ENCODE data around the gene PRR5L. TPM values are rescaled to one million over a fixed set of nuclear protein-coding genes. Genes with fewer than 3 reads are reported as not detected.
A peak's percentile ranks its signal among the peaks of the same experiment; 100 is the strongest.

The PRR5L gene
- polyA plus RNA-seq, 10 donors = 6.1 to 11.3 (median 7.4) TPM

DNA sequence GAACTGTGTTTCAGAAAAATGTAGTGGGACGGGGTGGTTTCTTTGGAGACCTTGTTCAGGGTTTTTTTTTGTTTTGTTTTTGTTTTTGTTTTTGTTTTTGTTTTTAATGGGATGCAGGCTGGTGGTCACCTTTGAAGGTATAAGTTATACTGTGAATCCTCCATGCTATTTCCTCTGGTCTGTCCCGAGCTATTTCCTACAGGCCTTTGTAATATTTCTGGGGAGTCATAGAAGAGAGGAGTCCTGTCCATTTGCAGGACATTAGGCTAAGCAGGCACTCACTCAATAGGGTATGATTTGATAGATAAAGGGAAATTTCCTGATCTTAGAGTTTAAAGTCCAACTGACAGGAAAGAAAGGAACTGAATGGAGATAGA lies 136.0 kb downstream of the PRR5L start:
- no peak for DNase-seq

DNA sequence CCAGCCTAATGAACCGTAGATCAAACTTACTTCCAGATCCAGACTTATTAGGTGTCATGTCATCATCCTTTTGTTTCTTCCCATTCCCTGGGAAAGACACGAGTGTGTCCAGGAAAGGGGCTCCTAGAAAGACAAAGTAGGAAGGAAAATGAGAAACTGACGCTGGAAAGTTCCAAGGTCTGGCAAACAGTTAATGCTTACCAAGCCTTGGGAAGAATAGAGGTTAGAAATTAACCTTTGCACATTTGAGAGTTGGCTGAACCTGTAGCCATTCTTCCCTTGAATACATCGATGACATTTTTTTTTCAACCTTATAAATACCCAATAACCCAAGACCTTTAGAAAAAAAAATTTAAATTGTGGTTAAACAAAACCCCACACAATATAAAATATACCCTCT lies 136.7 kb downstream of the PRR5L start:
- no peak for DNase-seq

DNA sequence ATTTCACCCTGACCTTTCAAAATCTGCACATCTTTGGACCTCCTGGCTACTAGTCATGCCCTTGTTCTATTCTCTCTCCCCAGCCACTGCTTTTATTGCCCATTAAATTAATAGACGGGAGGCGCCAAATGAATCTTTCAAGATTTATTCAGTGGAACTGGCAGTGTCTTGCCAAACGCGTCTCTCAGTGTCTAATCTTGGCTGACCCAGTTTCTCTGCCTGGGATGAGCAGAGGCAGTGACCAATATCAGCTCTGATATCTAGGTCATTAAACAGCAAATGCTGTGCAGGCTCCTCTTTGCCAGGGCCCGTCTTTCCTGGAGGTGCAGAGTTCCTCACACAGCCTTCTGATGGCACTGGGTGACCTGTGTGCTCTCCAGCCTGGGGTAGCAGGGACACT lies 140.0 kb downstream of the PRR5L start:
- DNase-seq = no peak

DNA sequence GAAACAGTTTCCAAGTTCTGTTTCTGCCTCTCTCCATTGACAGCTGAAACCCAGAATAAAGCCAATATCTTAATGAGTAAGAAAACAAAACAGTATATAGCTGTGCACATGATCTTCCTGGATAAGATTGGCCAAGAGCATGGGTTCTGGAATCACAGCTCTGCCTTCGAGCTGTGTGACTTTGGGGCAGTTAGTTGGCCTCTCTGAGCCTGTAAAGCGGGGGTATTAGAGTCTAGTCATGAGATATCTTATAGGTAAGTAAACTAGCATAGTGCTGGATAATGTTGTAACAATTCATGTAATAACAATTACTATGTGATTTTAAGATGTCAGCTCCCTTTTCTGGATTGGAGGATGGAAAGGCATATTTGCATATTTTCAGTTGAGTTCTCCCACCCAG lies 140.5 kb downstream of the PRR5L start:
- no peak for DNase-seq

DNA sequence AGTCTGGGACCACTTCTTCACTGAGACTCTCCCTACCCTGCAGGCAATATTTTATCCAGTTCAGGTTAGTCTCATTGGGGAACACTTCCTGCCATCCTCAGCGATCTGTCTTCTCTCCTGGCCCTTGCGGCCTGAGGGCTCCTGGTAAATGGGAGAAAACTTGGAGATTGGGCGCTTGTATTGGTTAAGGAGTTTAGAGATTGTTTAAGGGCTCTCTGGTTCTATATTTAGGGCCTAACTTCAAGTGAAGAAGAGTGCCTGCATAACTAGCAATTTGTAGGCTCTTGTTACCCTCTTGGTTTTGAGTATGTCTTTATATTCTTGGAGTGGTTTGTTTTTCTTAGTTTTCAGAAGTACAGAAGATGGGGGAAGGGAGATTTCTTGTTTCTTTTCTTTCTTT lies 141.3 kb downstream of the PRR5L start:
- DNase-seq = no peak

DNA sequence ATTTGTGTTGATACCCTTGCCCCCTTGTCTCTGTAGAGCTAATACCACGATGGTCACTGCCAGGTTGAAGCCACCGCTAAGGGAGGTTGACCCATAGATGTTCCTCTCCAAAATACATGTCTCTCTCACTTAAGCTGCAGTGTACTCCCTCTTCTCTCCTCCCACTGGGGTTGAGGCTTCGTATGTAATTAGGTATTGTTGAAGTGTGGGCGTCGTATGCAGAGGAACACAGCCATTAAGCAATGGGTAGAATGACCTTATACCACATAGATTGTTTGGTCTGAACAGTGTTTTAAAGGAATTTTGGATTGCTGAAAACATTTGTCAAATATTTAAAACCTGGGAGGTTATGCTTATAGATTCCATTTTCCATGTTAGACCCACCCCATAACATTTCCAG lies 142.0 kb downstream of the PRR5L start:
- DNase-seq = no peak

DNA sequence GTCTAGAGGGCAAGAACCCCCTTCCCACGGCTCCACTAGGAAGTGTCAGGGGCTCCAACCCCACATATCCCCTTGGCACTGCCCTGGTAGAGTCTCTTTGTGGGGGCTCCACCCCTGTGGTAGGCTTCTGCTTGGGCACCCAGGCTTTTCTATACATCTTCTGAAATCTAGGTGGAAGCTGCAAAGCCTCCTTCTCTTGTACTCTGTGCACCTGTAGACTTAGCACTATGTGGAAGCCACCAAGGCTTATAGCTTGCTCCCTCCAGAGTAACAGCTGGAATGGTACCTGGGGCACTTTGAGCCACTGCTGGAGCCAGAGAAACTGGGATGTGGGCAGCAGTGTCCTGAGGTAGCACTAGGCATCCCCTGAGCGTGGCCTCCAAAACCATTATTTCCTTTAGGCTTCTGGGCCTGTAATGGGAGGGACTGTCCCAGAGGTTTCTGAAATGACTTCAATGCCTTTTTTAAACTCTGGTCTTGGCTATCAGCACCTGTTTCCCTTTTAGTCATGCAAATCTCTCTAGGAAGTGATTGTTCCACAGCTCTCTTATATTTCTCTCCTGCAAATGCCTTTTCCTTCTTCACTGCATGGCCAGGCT lies 145.6 kb downstream of the PRR5L start:
- DNase-seq = no peak

DNA sequence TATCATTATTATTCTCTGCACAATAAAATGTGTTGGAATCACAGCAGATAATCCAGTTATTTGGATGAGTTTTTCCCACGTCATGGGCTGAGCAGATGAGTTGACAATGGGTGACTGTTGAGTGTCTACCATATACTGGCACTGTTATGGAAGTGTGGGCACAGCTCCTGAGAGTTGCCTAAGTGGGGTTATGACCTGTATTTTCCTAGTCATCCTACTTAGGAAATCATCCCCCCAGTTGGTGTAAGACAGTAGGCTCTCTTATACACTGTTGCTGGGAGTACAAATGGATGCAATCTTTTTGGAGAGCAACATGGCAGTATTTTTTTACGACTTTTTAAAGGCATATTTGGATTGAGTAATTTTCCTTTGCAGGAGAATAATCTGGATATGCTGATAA lies 147.6 kb downstream of the PRR5L start:
- DNase-seq = no peak

DNA sequence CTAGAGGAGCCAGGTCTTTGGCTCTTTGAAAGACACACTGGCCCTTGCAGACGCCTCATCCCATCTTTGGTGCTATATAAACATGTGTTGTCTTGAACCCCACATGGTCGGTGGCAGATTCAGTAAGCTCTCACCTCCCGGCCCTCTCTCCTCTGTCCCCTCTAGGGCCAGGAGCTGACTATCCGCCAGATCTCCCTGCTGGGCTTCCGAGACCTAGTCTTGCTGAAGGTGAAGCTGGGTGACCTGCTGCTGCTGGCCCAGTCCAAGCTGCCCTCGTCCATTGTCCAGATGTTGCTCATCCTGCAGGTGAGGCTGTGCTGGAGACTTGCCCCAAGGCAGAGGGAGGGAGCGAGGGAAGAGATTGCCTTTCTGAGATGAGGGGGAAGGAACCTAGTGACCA lies 150.0 kb downstream of the PRR5L start:
- DNase-seq = no peak

DNA sequence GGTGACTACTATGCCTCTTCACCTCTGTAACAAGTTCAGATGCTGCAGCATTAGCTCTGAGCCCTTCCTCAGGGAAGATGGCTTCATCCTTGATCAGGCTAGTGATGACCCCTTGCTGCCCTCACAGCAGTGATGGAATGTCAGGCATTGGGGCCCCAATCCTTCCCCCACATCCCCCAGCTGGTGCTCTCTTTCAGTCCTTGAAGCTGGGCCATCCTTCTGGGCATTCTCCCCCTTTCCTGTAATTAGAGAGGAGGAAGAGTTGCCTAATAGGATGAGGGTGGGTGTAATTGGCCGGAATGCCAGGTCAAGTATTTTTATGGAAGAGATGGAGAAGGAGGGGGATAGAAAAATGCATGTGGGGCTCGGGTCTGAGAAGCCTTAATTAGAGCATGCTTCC lies 151.4 kb downstream of the PRR5L start:
- DNase-seq = no peak

DNA sequence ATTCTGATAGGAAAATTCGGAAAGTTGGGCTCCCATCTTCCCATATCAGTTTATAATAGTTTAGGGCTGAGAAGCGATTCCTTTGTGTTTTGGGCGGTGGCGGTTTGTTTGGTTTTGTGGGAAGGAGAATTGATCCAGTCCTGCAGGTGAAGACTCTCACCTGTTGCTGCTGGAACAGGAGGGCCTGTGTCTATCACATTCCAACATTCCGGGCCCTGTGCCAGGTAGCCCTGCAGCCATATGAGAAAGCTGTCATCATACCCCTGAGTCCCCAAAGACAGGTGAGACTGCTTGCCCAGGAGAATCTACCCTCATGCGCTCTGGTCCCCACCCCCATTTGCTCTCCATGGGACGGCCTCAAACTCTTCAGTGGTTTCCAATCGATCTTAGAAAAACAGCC lies 151.9 kb downstream of the PRR5L start:
- DNase-seq = no peak

DNA sequence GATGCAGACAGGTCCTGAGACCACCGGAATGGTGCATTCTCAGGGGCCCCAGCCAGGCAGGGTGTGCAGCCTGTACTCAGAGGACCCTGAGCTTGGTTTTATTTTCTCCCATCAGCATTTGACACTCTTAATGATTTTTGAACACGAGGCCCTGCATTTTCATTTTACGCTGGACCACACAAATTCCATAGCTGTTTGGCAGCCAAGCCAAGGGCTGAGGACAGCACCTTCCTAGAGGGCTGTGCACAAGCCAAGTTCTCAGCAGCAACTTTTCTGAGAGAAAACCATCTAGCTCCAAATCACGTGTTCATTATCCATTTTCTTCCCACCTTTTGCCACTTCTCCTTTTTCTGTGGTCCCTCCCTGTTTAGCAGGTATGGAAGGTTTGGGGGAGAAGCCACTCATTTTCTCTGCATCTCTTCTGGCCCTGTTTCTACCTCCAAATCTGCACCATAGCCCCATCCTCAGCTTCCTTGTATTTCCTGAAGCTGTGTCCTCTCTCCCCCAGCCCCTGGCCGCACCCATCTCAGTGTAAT lies 153.5 kb downstream of the PRR5L start:
- DNase-seq = no peak

DNA sequence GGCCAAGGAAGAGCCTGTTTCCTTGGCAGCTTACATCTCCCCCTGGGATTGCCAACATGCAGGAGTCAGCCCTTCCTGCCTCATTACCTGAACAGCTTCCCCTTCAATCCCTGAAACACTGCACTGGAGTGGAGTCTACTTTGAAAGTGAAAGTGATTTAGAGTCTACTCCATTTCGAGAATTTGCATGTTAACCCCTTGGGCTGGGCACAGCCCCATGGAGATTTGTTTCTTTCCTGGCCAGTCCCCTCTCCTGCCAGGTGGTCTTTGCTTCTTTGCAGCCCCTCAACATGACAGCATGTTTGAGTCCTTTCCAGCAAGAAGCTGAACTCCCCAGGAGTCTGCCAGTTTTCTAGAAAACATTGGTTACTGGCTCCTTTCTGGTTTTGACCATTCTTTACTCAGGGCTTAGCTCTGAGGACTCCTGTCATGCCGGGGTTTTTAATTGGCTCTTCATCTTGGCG lies 154.1 kb downstream of the PRR5L start:
- DNase-seq = no peak

DNA sequence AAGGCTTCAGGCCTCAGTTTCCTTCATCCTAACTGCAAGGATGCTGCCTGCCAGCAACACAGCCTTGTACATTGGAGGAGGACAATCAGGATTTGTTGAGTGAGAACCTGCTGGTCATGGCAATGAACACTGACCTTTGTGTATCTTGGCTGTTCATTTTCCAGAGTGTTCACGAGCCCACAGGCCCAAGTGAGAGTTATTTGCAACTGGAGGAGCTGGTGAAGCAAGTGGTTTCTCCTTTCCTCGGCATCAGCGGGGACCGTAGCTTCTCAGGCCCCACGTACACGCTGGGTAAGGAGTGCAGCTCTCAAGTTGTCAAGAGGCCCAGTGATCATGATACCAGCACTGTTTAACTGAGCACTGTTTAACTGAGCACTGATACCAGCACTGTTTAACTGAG lies 155.0 kb downstream of the PRR5L start:
- no peak for DNase-seq

DNA sequence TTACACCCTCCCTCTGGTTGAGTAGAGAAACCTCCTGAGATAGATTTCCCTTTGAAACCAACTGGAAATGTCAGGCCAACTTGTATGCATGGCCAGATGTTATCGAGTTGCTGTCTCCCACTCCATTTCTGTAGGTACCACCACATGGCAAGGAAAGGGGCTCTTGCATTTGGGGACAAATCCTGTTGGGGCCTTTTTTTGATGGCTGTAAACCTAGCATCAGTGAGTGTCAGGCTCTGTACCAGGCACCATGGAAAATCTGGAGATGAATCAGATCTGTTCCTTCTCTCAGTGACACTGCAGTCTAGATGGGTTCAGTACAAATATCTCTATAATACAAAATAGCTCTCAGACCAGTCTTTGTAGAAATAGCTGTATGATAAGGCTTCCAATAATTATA lies 155.6 kb downstream of the PRR5L start:
- DNase-seq = no peak

DNA sequence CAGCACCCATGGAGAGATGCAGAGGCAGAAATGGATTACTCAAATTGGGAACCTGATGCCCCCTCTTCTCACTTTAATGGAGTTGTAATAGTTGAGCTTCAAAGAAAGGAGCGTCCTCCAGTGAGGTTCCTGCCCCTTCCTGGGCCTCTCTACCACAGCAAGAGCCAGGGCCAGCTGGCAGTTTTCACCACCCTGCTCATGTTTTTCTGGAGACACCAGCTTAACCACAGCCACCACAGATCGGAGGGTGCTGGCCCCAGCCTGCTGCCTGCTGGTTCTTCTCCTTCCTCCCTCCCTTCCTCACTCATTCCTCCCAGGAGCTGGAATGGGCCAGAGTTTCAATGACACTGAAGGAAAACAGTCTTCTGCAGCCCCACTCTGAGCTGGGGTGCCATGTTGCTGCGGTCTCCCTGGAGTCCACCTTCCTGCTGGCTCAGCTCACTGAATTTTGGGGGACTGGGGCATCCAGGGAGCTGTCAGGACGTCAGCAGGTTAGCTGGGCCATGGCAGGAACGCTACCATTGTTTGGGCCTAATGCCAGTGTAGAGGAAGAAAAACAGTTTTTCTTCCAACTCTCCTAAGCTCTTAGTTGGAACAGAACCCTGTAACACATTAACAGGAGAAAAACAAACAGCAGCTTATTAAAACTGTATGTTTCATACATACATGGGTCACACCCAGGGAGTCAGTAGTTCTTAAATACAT lies 156.3 kb downstream of the PRR5L start:
- DNase-seq = no peak

DNA sequence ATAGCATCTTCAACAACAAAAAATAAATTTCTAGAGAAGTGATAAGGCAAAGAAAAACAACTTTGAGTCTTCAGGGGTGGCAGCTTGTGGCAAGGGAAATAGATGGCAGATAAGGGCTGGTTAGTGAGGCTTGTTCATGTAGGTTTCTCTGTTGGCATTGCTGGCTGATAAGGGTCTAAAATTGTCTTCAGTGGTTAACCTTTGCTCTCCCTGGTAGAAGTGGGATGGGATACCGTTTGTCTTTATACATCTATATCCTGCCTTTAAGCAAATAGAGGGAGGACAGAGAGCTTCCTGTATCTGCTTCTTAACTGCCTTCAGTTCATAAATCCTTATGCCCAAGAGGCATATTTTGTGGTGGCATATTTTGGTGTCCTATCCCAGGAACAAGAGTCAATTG lies 156.9 kb downstream of the PRR5L start:
- no peak for DNase-seq

DNA sequence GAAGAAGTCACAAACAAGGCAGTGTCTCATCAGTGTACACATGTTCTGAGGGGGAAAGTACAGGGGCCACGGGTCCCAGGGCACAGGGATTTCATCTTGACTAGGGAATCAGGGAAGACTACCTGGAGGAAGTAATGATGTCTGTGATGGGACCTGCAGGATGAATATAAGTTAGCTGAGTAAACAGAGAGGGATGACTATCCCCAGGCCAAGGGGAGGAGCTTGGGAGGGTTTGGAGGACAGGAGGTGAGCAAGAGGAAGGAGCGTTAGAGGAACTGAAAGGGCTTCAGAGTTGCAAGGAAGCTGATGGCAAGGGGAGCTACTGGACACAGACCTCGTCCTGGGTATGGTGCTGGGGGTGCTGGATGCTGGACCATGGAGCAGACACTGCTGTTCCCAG lies 157.6 kb downstream of the PRR5L start:
- no peak for DNase-seq

DNA sequence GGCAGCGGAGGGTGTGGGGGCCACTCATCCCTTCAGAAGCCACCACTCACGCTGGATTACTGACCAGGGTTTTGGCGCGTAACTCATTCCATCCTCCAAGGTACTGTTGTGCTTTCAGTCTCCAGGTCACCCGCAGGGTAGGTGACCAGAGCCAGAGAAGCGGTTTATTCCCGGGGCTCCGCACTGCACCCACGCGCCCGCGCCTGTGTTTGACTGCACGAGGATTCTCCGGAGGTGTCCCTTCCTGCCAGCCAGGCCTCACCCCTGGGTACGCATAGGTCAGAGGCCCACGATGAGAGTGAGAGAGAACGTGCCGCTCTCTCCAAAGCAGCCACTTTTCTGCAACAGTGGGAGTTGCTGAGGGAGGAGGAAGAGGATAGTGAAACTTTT lies 158.5 kb downstream of the PRR5L start:
- no peak for DNase-seq

DNA sequence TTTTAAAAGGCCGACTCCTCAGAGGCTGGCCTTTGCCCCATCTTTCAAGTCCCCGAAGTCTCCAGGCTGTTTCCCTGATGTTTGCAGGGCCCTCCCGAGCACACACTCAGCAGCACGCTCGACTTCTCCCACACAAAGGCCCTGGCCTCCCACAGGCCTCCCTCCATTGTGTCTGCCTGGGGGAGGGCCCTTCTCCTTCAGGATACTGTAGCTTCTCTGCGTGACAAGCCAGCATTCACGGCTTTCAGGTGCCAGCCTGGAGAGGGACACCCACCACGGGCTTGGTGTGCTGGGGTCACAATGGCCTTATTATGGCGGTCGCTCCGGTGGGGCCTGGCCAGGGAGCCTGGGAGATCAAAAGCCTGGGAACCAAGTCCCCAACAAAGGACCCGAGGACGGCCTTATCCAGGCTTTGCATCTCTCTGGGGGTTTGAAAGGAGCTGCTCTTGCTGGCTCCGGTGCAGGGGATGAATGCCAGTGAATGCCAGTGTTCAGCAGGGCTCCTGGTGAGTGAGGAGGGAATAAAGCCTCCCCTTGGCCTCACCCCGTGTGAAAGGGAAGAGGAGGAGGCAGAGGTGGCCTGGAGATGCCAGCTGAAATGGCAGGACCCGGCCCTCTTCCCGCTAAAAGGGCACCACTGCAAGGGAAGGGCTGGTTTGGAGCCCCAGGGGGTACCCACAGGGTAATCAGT lies 159.0 kb downstream of the PRR5L start:
- DNase-seq = no peak

DNA sequence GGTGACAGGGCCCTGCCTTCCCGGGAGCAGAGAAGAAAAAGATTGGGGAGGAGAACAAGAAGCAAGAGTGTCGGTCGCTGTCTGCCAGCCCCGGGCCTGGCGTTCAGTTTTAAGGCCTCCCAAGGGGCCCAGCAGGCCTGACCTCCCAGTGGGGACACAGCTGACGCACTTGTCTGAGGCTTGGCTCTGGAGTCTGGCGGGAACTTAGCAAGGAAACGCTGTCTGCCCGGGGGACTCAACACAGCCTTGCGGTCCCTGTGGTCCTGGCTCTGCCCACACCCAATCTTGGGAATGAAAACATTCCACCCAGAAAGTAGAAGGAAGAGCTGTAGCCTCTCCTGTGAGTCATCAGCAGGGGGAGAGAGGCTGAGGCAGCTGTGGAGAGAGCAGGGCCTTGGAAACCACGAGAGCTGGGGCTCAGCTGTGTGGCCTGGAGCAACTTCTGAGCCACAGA lies 159.6 kb downstream of the PRR5L start:
- DNase-seq = peak; percentile 55 to 96 (median 85)

DNA sequence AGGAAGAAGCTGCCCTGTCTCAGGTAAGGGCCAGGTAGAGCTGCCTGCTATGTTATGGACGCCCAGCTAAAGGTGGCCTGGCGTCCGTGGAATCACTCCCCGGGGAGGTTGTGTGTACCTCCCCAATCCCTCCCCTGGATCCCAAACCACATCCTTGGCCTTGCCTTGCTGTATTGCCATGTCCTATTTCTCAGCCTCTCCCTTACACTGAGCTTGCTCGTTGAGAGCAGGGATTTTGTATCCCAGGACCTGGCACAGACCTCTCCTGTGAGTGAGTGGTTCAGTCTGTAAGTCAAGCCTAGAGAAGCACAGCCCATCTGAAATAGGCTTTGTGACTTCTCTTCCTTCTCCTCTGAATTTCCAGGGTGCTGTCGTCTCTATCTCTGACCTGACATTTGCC lies 160.1 kb downstream of the PRR5L start:
- no peak for DNase-seq

All from muscle of back (tissue), 11 donors.